NT2/D1 (cell line): ENCODE measurements around the gene PGAP2.
A peak's percentile ranks its signal among the peaks of the same experiment; 100 is the strongest.

ENCODE experiments used
- DNase-seq: peaks from one replicate; pipeline ENCODE4 v3.0.0-alpha.2; 2011; ENCODE audit warnings: low read depth, low spot score
- H3K27me3 ChIP-seq: 2 replicates; pipeline ENCODE4 v1.6.0; 2011; ENCODE audit warnings: mild to moderate bottlenecking; ENCODE audit not compliant: insufficient read length, insufficient read depth
- H3K36me3 ChIP-seq: 2 replicates; pipeline ENCODE4 v1.6.1; 2011; ENCODE audit warnings: mild to moderate bottlenecking, low read length, mixed read lengths; ENCODE audit not compliant: insufficient read depth, insufficient read length
- H3K4me1 ChIP-seq: 2 replicates; pipeline ENCODE4 v1.5.1; 2011; ENCODE audit not compliant: insufficient read depth, insufficient read length
- H3K4me3 ChIP-seq: 2 replicates; pipeline ENCODE4 v1.5.1; 2011; ENCODE audit warnings: low read depth; ENCODE audit not compliant: insufficient read length
- H3K9ac ChIP-seq: 2 replicates; pipeline ENCODE4 v1.6.0; 2011; ENCODE audit warnings: low read depth; ENCODE audit not compliant: insufficient read length
- H3K9me3 ChIP-seq: 2 replicates; pipeline ENCODE4 v1.5.1; 2011; ENCODE audit warnings: mild to moderate bottlenecking, low read length; ENCODE audit not compliant: insufficient read depth
- SUZ12 ChIP-seq: IDR thresholded peaks from 2 replicates; pipeline ENCODE4 v1.6.1; 2011; ENCODE audit not compliant: insufficient read length, insufficient read depth; ENCODE audit errors: extremely low read depth
- YY1 ChIP-seq: IDR thresholded peaks from 2 replicates; pipeline ENCODE4 v1.6.1; 2011; ENCODE audit not compliant: insufficient read length, insufficient read depth
- ZNF274 ChIP-seq: IDR thresholded peaks from 2 replicates; pipeline ENCODE4 v1.6.1; 2011; ENCODE audit warnings: mild to moderate bottlenecking, low read depth, low read length

PGAP2 gene

GRCh38 chr11:3861683-3862082 is 53.3 kb downstream of the PGAP2 start:
- H3K4me1 ChIP-seq: peaks cover 8% of the 10 kb centered on the region
- no peak overlapping the region for H3K4me3 ChIP-seq
- H3K9ac ChIP-seq: no peak overlapping the region
- H3K9me3 ChIP-seq: no peaks in the 10 kb centered on the region
- no peak for TF ChIP-seq ZNF274
- no peak for TF ChIP-seq YY1
- no peak for TF ChIP-seq SUZ12
- H3K36me3 ChIP-seq: no peaks in the 10 kb centered on the region
- H3K27me3 ChIP-seq: peaks cover 1% of the 10 kb centered on the region
- DNase-seq: no peak

GRCh38 chr11:3865388-3866193 is 57.2 kb downstream of the PGAP2 start:
- H3K36me3 ChIP-seq: no peaks in the 10 kb centered on the region
- TF ChIP-seq ZNF274: no peak
- no peak for TF ChIP-seq YY1
- TF ChIP-seq SUZ12: no peak
- no peak overlapping the region for H3K4me3 ChIP-seq
- H3K4me1 ChIP-seq: peaks cover 7% of the 10 kb centered on the region
- no peak overlapping the region for H3K9ac ChIP-seq
- no peaks in the 10 kb centered on the region for H3K27me3 ChIP-seq
- no peak for DNase-seq
- H3K9me3 ChIP-seq: no peaks in the 10 kb centered on the region

GRCh38 chr11:3866206-3866605 is 57.8 kb downstream of the PGAP2 start:
- Histone ChIP-seq H3K9me3 (no peaks in the 10 kb centered on the region), H3K27me3 (no peaks in the 10 kb centered on the region), H3K9ac (no peak overlapping the region)

GRCh38 chr11:3866836-3867208 is 58.5 kb downstream of the PGAP2 start:
- Histone ChIP-seq H3K4me1 (peaks cover 4% of the 10 kb centered on the region), H3K9me3 (no peaks in the 10 kb centered on the region), H3K9ac (no peak overlapping the region), H3K36me3 (no peaks in the 10 kb centered on the region), H3K27me3 (no peaks in the 10 kb centered on the region), H3K4me3 (no peak overlapping the region)
- DNase-seq: no peak
- TF ChIP-seq ZNF274 (no peak), YY1 (no peak), SUZ12 (no peak)

More at GRCh38 chr11:3866206-3866605, 57.8 kb downstream of the PGAP2 start:
- DNase-seq: no peak
- peaks cover 4% of the 10 kb centered on the region for H3K4me1 ChIP-seq
- H3K4me3 ChIP-seq: no peak overlapping the region
- H3K36me3 ChIP-seq: no peaks in the 10 kb centered on the region
- no peak for TF ChIP-seq YY1
- no peak for TF ChIP-seq ZNF274
- no peak for TF ChIP-seq SUZ12

- Histone ChIP-seq H3K4me3 (no peak overlapping the region), H3K9me3 (no peaks in the 10 kb centered on the region), H3K9ac (no peak overlapping the region), H3K36me3 (no peaks in the 10 kb centered on the region), H3K27me3 (no peaks in the 10 kb centered on the region), H3K4me1 (peaks cover 4% of the 10 kb centered on the region)
- TF ChIP-seq YY1 (no peak), SUZ12 (no peak), ZNF274 (no peak)
- DNase-seq: no peak
These were observed 59.1 kb downstream of the PGAP2 start for GRCh38 chr11:3867209-3868091.

GRCh38 chr11:3873712-3874349 is 65.5 kb downstream of the PGAP2 start:
- H3K36me3 ChIP-seq: no peaks in the 10 kb centered on the region
- DNase-seq: no peak
- no peak overlapping the region for H3K4me3 ChIP-seq
- peak overlapping the region; percentile 3 for H3K9ac ChIP-seq
- no peak for TF ChIP-seq YY1
- no peak for TF ChIP-seq ZNF274
- TF ChIP-seq SUZ12: no peak
- no peaks in the 10 kb centered on the region for H3K9me3 ChIP-seq
- H3K4me1 ChIP-seq: peaks cover 3% of the 10 kb centered on the region
- H3K27me3 ChIP-seq: no peaks in the 10 kb centered on the region
